ENCODE data around the gene PROB1. TPM values are rescaled to one million over a fixed set of nuclear protein-coding genes. Genes with fewer than 3 reads are reported as not detected.
A peak's percentile ranks its signal among the peaks of the same experiment; 100 is the strongest.
"Not testable (repeated sequence)": the region's sequence is repeated elsewhere in the genome, so short reads cannot be mapped to it uniquely, and the experiment has no call there.

The PROB1 gene
- total RNA-seq, result under 1 TPM; 0.18 to 0.94 (median 0.84) TPM

GRCh38 chr5:139394654-139395566, at the start of gene PROB1:
PROB1 (minus strand) TSS chr5:139395104; CDS start chr5:139395081, 23 bp downstream.
- no peak for TF ChIP-seq POLR2A (IDR thresholded peaks at IDR 0.05)
- TF ChIP-seq CTCF (IDR thresholded peaks at IDR 0.05), result no peak

GRCh38 chr5:139443831-139444453, 49.0 kb upstream of the PROB1 start:
- peak in 1 of 3 donors; percentile 45 for DNase-seq
- Histone ChIP-seq H3K4me1 (peaks cover 0 to 6% (median 2%) of the 10 kb centered on the region in 4 donors), H3K27me3 (no peaks in the 10 kb centered on the region), H3K9me3 (no peaks in the 10 kb centered on the region), H3K36me3 (no peaks in the 10 kb centered on the region), H3K4me3 (no peak overlapping the region), H3K27ac (no peak overlapping the region)
- TF ChIP-seq POLR2A (IDR thresholded peaks at IDR 0.05) (no peak), CTCF (IDR thresholded peaks at IDR 0.05) (no peak)

More at GRCh38 chr5:139394654-139395566, at the start of gene PROB1:
- peak within 1 kb of the TSS; percentile 48 to 74 (median 54) for H3K4me3 ChIP-seq
- H3K27me3 ChIP-seq, result peaks cover 0 to 8% of the 10 kb centered on the region in 2 donors
- H3K4me1 ChIP-seq, result peaks cover 0 to 47% (median 19%) of the 10 kb centered on the region in 4 donors
- peak within 1 kb of the TSS in 1 of 4 donors; percentile 61 for H3K27ac ChIP-seq
- DNase-seq, result no peak
- H3K9me3 ChIP-seq, result no peaks in the 10 kb centered on the region
- H3K36me3 ChIP-seq, result no peaks in the 10 kb centered on the region

- peaks cover 0 to 11% (median 2%) of the 10 kb centered on the region in 4 donors for H3K4me1 ChIP-seq
- not testable (repeated sequence) for H3K27me3 ChIP-seq, H3K36me3 ChIP-seq, H3K4me3 ChIP-seq, H3K27ac ChIP-seq, H3K9me3 ChIP-seq
- peak in 1 of 3 donors; percentile 43 for DNase-seq
Measured at GRCh38 chr5:139440416-139440815, 45.5 kb upstream of the PROB1 start.

GRCh38 chr5:139439013-139439903, 44.4 kb upstream of the PROB1 start, which contains the start of gene DNAJC18:
DNAJC18 (minus strand) TSS chr5:139439525; CDS start chr5:139439445, 80 bp downstream.
- Histone ChIP-seq H3K27ac (peak within 1 kb of the TSS; percentile 88 to 96 (median 94)), H3K9me3 (no peaks in the 10 kb centered on the region), H3K4me1 (peaks cover 0 to 11% (median 2%) of the 10 kb centered on the region in 4 donors), H3K4me3 (peak within 1 kb of the TSS; percentile 67 to 74 (median 70)), H3K27me3 (no peaks in the 10 kb centered on the region), H3K36me3 (no peaks in the 10 kb centered on the region)
- DNase-seq, result peak; percentile 94 to 98 (median 95)
- TF ChIP-seq POLR2A (IDR thresholded peaks at IDR 0.05) (peak; percentile 10 to 26), CTCF (IDR thresholded peaks at IDR 0.05) (no peak)

- Histone ChIP-seq H3K36me3 (no peaks in the 10 kb centered on the region), H3K27ac (peak overlapping the region; percentile 88 to 96 (median 94)), H3K27me3 (no peaks in the 10 kb centered on the region), H3K9me3 (no peaks in the 10 kb centered on the region), H3K4me1 (peaks cover 0 to 11% (median 2%) of the 10 kb centered on the region in 4 donors), H3K4me3 (peak overlapping the region; percentile 67 to 74 (median 70))
- no peak for TF ChIP-seq CTCF (IDR thresholded peaks at IDR 0.05)
- no peak for DNase-seq
Measured at GRCh38 chr5:139438707-139439012, 43.8 kb upstream of the PROB1 start.

Measured in Peyer's patch (tissue), 4 donors.